IPS DF 4.7 (cell line): ENCODE data around the gene TEX10.

Source experiments
- DNase-seq: peaks from one replicate; pipeline ENCODE4 v3.0.0-alpha.2; 2013; ENCODE audit warnings: low spot score; ENCODE audit errors: extremely low read depth

TEX10 gene

GRCh38 chr9:100285080-100285479 lies 67.7 kb downstream of the TEX10 start:
- DNase-seq: no peak

DNA sequence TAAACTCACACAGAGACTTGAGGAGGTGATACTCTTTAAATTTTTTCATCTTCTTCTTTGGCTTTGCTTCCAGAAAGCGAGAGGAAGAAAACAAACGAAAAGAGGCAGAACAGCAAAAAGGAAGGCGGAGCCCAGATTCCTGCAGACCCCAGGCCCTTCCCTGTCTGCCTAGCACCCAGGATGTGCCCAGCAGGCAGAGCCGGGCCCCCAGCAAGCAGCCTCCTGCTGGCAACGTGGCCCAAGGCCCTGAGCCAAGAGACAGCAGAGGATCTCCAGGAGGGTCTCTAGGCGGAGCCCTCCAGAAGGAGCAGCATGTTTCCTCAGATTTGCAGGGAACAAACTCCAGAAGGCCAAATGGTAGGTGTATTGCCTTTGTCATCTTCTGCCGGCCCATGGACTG lies 68.5 kb downstream of the TEX10 start:
- DNase-seq: no peak

GRCh38 chr9:100282388-100282719 lies 70.4 kb downstream of the TEX10 start:
- no peak for DNase-seq

GRCh38 chr9:100281676-100282387 lies 70.9 kb downstream of the TEX10 start:
- no peak for DNase-seq

- no peak for DNase-seq
Measured at GRCh38 chr9:100281066-100281465, 71.7 kb downstream of the TEX10 start.

- DNase-seq: no peak
Measured at GRCh38 chr9:100277166-100277979, 75.4 kb downstream of the TEX10 start.

DNA sequence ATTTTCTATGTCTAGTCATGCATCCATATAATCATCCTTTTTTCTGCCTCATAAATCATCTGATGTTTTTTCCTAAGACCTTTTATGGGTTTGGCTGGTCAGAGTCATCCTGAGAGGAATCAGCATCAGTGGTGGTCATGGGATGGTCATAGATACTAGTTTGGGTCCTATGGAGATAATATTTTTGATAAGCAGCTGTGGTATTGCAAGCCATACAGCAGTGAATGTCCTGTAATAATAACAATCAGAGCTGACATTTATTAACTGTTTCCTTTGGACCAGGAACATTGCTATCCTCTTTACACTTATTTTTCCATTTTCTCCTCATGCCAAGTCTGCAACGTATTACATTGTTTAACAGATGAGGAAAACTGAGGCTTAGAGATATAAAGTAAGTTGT lies 83.1 kb downstream of the TEX10 start:
- DNase-seq: no peak

DNA sequence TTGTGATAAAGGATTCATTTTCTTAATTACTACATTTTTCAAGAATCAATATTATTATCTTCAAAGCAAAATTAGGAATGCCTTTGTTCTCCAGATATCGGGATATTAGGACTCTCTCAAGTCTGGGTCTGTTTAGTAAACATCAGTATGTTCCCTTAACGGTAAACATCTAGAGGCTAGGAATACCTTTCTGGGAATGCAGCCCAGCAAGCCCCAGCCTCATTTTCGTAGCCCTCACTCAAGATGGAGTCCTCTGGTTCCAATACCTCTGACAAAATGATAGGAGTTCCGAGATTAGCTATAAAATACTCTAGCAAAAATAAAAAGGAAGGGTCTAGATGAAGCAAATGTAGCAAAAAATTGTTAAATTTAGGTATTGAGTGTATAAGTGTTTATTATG lies 84.5 kb downstream of the TEX10 start:
- DNase-seq: no peak

GRCh38 chr9:100267211-100267610 lies 85.5 kb downstream of the TEX10 start:
- DNase-seq: no peak
